Measurements from ENCODE around the gene ZC2HC1C. TPM values are rescaled to one million over a fixed set of nuclear protein-coding genes. Genes with fewer than 3 reads are reported as not detected.

ZC2HC1C gene
- total and polyA plus RNA-seq, 2 experiments from 2014 or later, result 0.90 to 2.8 TPM

- TF ChIP-seq ZNF462 (CRISPR knock-in tag; IDR thresholded peaks at IDR 0.05), result no peak
- no peak for TF ChIP-seq ZNF331 (CRISPR knock-in tag; IDR thresholded peaks at IDR 0.05; ENCODE audit: low read depth)
- TF ChIP-seq NANOG (IDR thresholded peaks at IDR 0.05; ENCODE audit: borderline replicate concordance), result no peak
- TF ChIP-seq ZNF114 (CRISPR knock-in tag; IDR thresholded peaks at IDR 0.05), result no peak
- TF ChIP-seq CREB1 (CRISPR knock-in tag; IDR thresholded peaks at IDR 0.05; ENCODE audit: low read depth), result no peak
- TF ChIP-seq REST (IDR thresholded peaks at IDR 0.05; ENCODE audit: unreplicated experiment), result no peak
- TF ChIP-seq EZH2phosphoT487 (IDR thresholded peaks at IDR 0.05; ENCODE audit: unreplicated experiment), result no peak
These were observed 9.0 kb upstream of the ZC2HC1C start (continued) for GRCh38 chr14:75060420-75060819.
